ENCODE measurements around the gene TECPR2.

DNA sequence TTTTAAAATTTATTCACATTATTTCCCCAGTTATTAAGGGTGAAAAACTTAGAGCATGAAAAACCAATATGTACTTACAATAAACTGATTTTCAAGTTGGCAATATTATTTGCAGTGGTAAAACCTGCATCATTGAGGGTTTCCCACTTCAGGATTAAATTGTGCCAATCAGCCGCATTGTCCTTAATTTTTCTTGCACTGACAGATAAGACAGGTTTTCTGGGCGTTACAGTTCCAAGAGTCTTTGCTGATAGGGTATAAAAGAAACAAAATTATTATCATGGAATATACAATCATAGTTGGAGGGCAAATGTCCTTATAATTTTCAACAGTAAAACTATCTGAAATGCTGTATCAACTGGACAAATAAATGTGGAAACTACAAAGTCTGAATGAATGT is 3.4 kb upstream of the TECPR2 start:
- TF ChIP-seq SMC3 (IDR thresholded peaks at IDR 0.05; ENCODE audit: borderline replicate concordance, low read length) = no peak
- no peak for TF ChIP-seq BCL11A (IDR thresholded peaks at IDR 0.05; ENCODE audit: low read depth, low read length)
- TF ChIP-seq, protein P1, sequence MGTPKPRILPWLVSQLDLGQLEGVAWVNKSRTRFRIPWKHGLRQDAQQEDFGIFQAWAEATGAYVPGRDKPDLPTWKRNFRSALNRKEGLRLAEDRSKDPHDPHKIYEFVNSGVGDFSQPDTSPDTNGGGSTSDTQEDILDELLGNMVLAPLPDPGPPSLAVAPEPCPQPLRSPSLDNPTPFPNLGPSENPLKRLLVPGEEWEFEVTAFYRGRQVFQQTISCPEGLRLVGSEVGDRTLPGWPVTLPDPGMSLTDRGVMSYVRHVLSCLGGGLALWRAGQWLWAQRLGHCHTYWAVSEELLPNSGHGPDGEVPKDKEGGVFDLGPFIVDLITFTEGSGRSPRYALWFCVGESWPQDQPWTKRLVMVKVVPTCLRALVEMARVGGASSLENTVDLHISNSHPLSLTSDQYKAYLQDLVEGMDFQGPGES (IDR thresholded peaks at IDR 0.05) = no peak
- TF ChIP-seq, protein P2, sequence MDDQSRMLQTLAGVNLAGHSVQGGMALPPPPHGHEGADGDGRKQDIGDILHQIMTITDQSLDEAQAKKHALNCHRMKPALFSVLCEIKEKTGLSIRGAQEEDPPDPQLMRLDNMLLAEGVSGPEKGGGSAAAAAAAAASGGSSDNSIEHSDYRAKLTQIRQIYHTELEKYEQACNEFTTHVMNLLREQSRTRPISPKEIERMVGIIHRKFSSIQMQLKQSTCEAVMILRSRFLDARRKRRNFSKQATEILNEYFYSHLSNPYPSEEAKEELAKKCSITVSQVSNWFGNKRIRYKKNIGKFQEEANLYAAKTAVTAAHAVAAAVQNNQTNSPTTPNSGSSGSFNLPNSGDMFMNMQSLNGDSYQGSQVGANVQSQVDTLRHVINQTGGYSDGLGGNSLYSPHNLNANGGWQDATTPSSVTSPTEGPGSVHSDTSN (IDR thresholded peaks at IDR 0.05; ENCODE audit: insufficient replicate concordance, low read depth, low read length) = no peak

Data from GM12878 (cell line).